Measurements from ENCODE around the gene HSD17B2.

The HSD17B2 gene

GRCh38 chr16:82019535-82019934, 15.5 kb upstream of the HSD17B2 start:
- DNase-seq: no peak

- DNase-seq: no peak
Measured at GRCh38 chr16:82020051-82020450, 15.0 kb upstream of the HSD17B2 start.

GRCh38 chr16:82023206-82023605, 11.8 kb upstream of the HSD17B2 start:
- DNase-seq: no peak

- peak; percentile 53 to 89 for DNase-seq
Measured at GRCh38 chr16:82024316-82024715, 10.7 kb upstream of the HSD17B2 start.

- DNase-seq: no peak
Measured at GRCh38 chr16:82024883-82025282, 10.2 kb upstream of the HSD17B2 start.

GRCh38 chr16:82027629-82028064, 7.4 kb upstream of the HSD17B2 start:
- no peak for DNase-seq

- DNase-seq: peak; percentile 68 to 76
Measured at GRCh38 chr16:82031116-82032084, 3.7 kb upstream of the HSD17B2 start.

- DNase-seq: no peak
Measured at GRCh38 chr16:82033006-82033405, 2.0 kb upstream of the HSD17B2 start.

GRCh38 chr16:82033683-82034300, 1.3 kb upstream of the HSD17B2 start:
- no peak for DNase-seq

- no peak for DNase-seq
Measured at GRCh38 chr16:82037251-82037650, 2.2 kb downstream of the HSD17B2 start.

GRCh38 chr16:82037666-82038065, 2.6 kb downstream of the HSD17B2 start:
- no peak for DNase-seq

- DNase-seq: no peak
Measured at GRCh38 chr16:82040296-82040695, 5.2 kb downstream of the HSD17B2 start.

GRCh38 chr16:82041542-82041941, 6.5 kb downstream of the HSD17B2 start:
- DNase-seq: no peak

- no peak for DNase-seq
Measured at GRCh38 chr16:82042144-82042543, 7.1 kb downstream of the HSD17B2 start.

GRCh38 chr16:82042846-82043245, 7.8 kb downstream of the HSD17B2 start:
- no peak for DNase-seq

- no peak for DNase-seq
Measured at GRCh38 chr16:82043680-82044584, 8.9 kb downstream of the HSD17B2 start.

GRCh38 chr16:82044585-82044911, 9.5 kb downstream of the HSD17B2 start:
- no peak for DNase-seq

- DNase-seq: no peak
Measured at GRCh38 chr16:82045465-82045864, 10.4 kb downstream of the HSD17B2 start.

GRCh38 chr16:82046541-82046940, 11.5 kb downstream of the HSD17B2 start:
- no peak for DNase-seq

GRCh38 chr16:82046941-82047340, 11.9 kb downstream of the HSD17B2 start:
- no peak for DNase-seq

GRCh38 chr16:82047374-82047773, 12.3 kb downstream of the HSD17B2 start:
- no peak for DNase-seq

GRCh38 chr16:82047787-82048186, 12.7 kb downstream of the HSD17B2 start:
- DNase-seq: no peak

GRCh38 chr16:82049484-82049883, 14.4 kb downstream of the HSD17B2 start:
- DNase-seq: no peak
